ENCODE data around the gene MED25. TPM values are rescaled to one million over a fixed set of nuclear protein-coding genes. Genes with fewer than 3 reads are reported as not detected.

MED25 gene
- total RNA-seq, 1 experiment from 2014 or later: 37.8 TPM

DNA sequence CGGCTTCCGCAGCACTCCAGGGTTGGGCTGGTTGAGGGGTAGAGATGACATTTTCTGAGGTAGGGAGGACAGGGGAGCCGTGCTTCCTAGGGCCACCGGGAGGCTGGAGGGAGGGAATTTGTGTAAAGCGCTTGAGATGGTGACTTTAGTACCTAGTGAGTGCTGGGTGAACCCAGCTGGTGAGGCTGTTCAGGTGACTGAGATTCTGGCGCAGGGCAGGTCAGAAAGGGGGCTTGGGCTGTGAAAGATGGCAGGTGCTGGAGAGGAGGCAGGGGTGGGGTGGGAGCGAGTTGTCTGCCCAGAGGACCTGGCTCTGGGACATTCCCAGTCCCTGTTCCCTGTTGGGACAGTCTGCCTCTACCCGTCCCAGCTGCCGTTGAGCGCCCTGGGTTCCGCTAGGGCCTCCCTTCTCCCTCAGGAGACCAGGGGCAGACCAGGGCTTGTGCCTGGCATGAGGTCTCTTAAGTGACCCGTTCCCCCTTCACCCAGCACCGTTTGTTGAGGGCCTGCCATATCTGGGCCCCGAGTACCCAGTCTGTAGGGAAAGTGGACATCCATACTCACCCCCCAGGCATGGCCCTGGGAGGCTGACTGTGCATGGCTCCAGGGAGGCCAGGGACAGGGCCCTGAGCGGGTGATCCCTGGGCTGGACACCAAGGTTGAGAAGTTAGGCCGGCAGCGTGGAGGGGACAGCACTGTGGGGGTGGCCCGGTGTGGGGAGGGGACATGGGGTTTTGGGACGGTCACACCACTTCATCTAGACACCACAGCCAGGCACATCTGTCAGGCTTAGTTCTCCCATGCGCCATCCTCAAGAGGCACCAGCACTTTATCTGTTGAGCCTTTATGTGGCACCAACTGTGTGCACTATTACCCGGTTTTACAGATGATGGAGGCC is 37.8 kb downstream of the MED25 start:
- Histone ChIP-seq H2AFZ (ENCODE audit: low read length) (no peak overlapping the region), H3K4me2 (ENCODE audit: low read depth, low read length, poor library complexity, severe bottlenecking) (no peak overlapping the region), H3K79me2 (ENCODE audit: low read length) (peaks cover 29% of the 10 kb centered on the region), H3K27me3 (ENCODE audit: low read length) (no peaks in the 10 kb centered on the region), H3K27ac (ENCODE audit: low read length) (no peak overlapping the region), H3K4me1 (ENCODE audit: low read length) (peaks cover 22% of the 10 kb centered on the region), H4K20me1 (ENCODE audit: insufficient read depth, low read depth, low read length) (peaks cover 50% of the 10 kb centered on the region), H3K9ac (ENCODE audit: low read length) (no peak overlapping the region), H3K36me3 (ENCODE audit: insufficient read depth, low read length) (peaks cover 29% of the 10 kb centered on the region; the same call in 1 of the 2 replicates), H3K4me3 (ENCODE audit: low read length) (no peak overlapping the region), H3K9me2 (replicated peaks; ENCODE audit: insufficient read depth, low read length) (no peaks in the 10 kb centered on the region), H3K9me3 (ENCODE audit: low read length) (no peaks in the 10 kb centered on the region)
- DNase-seq: no peak

- H3K27ac ChIP-seq (ENCODE audit: low read length): no peak overlapping the region
- H3K9ac ChIP-seq (ENCODE audit: low read length): no peak overlapping the region
- H3K36me3 ChIP-seq (ENCODE audit: insufficient read depth, low read length): peaks cover 29% of the 10 kb centered on the region; the same call in 1 of the 2 replicates
- H3K9me3 ChIP-seq (ENCODE audit: low read length): no peaks in the 10 kb centered on the region
- no peaks in the 10 kb centered on the region for H3K9me2 ChIP-seq (replicated peaks; ENCODE audit: insufficient read depth, low read length)
- H2AFZ ChIP-seq (ENCODE audit: low read length): no peak overlapping the region
- peaks cover 22% of the 10 kb centered on the region for H3K4me1 ChIP-seq (ENCODE audit: low read length)
- H3K27me3 ChIP-seq (ENCODE audit: low read length): no peaks in the 10 kb centered on the region
- peaks cover 29% of the 10 kb centered on the region for H3K79me2 ChIP-seq (ENCODE audit: low read length)
- H3K4me3 ChIP-seq (ENCODE audit: low read length): no peak overlapping the region
- H4K20me1 ChIP-seq (ENCODE audit: insufficient read depth, low read depth, low read length): peaks cover 51% of the 10 kb centered on the region
- DNase-seq: peak; percentile 66
- no peak overlapping the region for H3K4me2 ChIP-seq (ENCODE audit: low read depth, low read length, poor library complexity, severe bottlenecking)
These were observed 38.5 kb downstream of the MED25 start for GRCh38 chr19:49856574-49857021.

DNA sequence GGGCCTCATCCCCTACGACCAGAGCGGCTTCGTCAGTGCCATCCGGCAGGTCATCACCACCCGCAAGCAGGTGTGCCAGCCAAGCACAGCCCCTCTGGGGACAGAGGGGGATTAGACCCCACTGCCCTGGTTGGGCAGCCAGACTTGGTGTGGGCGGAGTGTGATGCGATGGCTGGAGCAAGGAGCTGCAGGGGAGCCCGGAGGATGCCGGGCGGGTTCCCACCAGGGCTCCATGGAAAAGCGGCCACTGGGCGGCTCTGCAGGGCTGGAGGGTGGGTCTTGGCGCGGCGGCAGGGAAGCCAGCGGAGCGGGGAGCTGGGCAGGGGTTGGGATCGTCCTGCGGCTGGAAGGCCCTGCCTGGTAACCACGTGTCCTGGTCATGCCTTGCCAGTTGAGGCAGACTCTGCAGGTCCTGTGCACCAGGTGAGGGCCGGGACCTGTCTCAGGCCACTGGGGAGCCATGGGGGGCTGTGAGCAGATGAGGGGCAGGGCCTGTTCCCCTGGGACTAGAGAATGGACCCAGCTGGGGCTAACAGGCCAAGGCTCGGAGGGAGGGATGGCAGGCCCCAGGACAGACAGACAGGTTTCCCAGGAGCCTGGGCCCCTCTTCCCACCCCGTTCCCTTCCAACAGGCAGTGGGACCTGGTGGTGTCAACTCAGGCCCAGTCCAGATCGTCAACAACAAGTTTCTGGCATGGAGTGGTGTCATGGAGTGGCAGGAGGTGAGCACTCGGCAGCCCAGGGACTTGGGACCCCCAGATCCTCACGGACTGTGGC is 39.2 kb downstream of the MED25 start:
- H3K9me3 ChIP-seq (ENCODE audit: low read length): no peaks in the 10 kb centered on the region
- H3K27me3 ChIP-seq (ENCODE audit: low read length): no peaks in the 10 kb centered on the region
- H4K20me1 ChIP-seq (ENCODE audit: insufficient read depth, low read depth, low read length): peaks cover 45% of the 10 kb centered on the region
- H2AFZ ChIP-seq (ENCODE audit: low read length): no peak overlapping the region
- DNase-seq: no peak
- no peak overlapping the region for H3K4me3 ChIP-seq (ENCODE audit: low read length)
- peaks cover 23% of the 10 kb centered on the region for H3K79me2 ChIP-seq (ENCODE audit: low read length)
- peaks cover 17% of the 10 kb centered on the region for H3K4me1 ChIP-seq (ENCODE audit: low read length)
- no peak overlapping the region for H3K9ac ChIP-seq (ENCODE audit: low read length)
- no peak overlapping the region for H3K4me2 ChIP-seq (ENCODE audit: low read depth, low read length, poor library complexity, severe bottlenecking)
- H3K36me3 ChIP-seq (ENCODE audit: insufficient read depth, low read length): peaks cover 29% of the 10 kb centered on the region; the same call in 1 of the 2 replicates
- no peak overlapping the region for H3K27ac ChIP-seq (ENCODE audit: low read length)
- no peaks in the 10 kb centered on the region for H3K9me2 ChIP-seq (replicated peaks; ENCODE audit: insufficient read depth, low read length)

GRCh38 chr19:49857838-49858087 is 39.7 kb downstream of the MED25 start:
- no peak overlapping the region for H3K27ac ChIP-seq (ENCODE audit: low read length)
- H3K9ac ChIP-seq (ENCODE audit: low read length): no peak overlapping the region
- no peaks in the 10 kb centered on the region for H3K9me2 ChIP-seq (replicated peaks; ENCODE audit: insufficient read depth, low read length)
- H3K9me3 ChIP-seq (ENCODE audit: low read length): no peaks in the 10 kb centered on the region
- H3K4me3 ChIP-seq (ENCODE audit: low read length): no peak overlapping the region
- peaks cover 29% of the 10 kb centered on the region; the same call in 1 of the 2 replicates for H3K36me3 ChIP-seq (ENCODE audit: insufficient read depth, low read length)
- no peaks in the 10 kb centered on the region for H3K27me3 ChIP-seq (ENCODE audit: low read length)
- no peak overlapping the region for H2AFZ ChIP-seq (ENCODE audit: low read length)
- H3K4me1 ChIP-seq (ENCODE audit: low read length): peaks cover 12% of the 10 kb centered on the region
- H4K20me1 ChIP-seq (ENCODE audit: insufficient read depth, low read depth, low read length): peaks cover 41% of the 10 kb centered on the region
- H3K4me2 ChIP-seq (ENCODE audit: low read depth, low read length, poor library complexity, severe bottlenecking): no peak overlapping the region
- DNase-seq: no peak
- H3K79me2 ChIP-seq (ENCODE audit: low read length): peaks cover 18% of the 10 kb centered on the region

DNA sequence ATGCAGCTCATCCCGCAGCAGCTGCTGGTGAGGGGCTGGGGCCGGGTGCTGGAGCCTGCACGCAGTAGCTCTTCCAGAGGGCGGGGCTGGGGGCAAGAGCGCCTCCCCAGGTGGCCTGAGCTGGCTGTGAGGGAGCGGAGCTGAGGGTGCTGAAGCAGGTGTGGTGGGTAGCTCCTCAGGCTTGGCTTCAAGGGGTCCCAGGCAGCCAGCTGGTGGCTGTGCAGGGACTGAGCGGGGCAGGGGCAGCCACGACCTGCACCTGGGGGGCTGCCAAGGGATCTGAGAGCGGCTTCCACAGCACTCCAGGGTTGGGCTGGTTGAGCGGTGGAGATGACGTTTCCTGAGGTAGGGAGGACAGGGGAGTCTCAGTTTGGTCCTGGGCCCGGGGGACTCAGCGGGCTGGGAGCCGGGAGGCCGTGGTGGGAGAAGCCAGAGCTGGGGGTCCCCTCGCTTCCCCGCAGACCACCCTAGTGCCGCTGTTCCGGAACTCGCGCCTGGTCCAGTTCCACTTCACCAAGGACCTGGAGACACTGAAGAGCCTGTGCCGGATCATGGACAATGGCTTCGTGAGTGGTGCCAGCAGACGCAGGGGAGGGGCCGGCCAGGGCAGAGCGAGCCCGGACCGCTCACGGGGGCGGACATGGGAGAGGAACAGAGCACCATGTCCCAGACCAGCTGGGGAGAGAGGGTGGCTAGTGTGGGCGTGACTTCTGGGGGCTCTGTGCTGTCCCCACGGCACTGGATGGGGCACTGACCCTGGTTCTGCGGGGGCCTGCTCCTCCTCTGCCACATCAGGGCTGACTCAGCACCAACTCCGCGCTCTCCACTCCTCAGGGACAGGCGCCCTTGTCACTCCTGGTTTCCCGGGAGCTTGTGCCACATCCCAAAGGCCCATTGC is 40.2 kb downstream of the MED25 start:
- Histone ChIP-seq H3K9ac (ENCODE audit: low read length) (no peak overlapping the region), H2AFZ (ENCODE audit: low read length) (no peak overlapping the region), H3K9me3 (ENCODE audit: low read length) (no peaks in the 10 kb centered on the region), H3K4me1 (ENCODE audit: low read length) (peaks cover 7% of the 10 kb centered on the region; the same call in 1 of the 2 replicates), H3K27me3 (ENCODE audit: low read length) (no peaks in the 10 kb centered on the region), H3K27ac (ENCODE audit: low read length) (no peak overlapping the region), H3K79me2 (ENCODE audit: low read length) (peaks cover 12% of the 10 kb centered on the region), H3K4me3 (ENCODE audit: low read length) (no peak overlapping the region), H3K36me3 (ENCODE audit: insufficient read depth, low read length) (peaks cover 33% of the 10 kb centered on the region; the same call in 1 of the 2 replicates), H4K20me1 (ENCODE audit: insufficient read depth, low read depth, low read length) (peaks cover 42% of the 10 kb centered on the region; the same call in 1 of the 2 replicates), H3K4me2 (ENCODE audit: low read depth, low read length, poor library complexity, severe bottlenecking) (no peak overlapping the region), H3K9me2 (replicated peaks; ENCODE audit: insufficient read depth, low read length) (no peaks in the 10 kb centered on the region)
- DNase-seq: peak; percentile 69

DNA sequence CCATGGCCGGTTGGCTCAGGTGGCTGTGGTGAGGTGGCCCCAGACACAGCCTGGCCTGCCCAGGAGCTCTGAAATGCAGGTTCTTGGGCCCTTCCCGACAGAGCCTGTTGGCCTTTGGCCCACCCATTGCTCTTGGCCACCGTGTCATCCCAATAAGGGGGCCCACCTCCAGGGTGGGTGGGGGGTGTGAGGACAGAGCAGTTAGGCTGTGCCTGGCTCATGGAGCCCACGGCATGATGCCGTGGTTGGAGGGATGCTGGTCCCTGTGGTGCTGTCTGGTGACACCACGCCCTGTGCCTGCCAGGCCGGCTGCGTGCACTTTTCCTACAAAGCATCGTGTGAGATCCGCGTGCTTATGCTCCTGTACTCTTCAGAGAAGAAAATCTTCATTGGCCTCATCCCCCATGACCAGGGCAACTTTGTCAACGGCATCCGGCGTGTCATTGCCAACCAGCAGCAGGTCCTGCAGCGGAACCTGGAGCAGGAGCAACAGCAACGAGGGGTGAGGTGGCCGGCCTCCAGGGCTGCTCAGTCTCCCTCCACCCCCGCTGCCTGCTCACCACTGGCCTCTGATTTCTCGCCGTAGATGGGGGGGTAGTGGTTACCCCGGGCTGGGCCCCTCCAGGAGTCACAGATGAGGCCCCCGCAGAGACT is 41.7 kb downstream of the MED25 start:
- no peaks in the 10 kb centered on the region for H3K9me3 ChIP-seq (ENCODE audit: low read length)
- peaks cover 41% of the 10 kb centered on the region for H4K20me1 ChIP-seq (ENCODE audit: insufficient read depth, low read depth, low read length)
- no peak overlapping the region for H2AFZ ChIP-seq (ENCODE audit: low read length)
- peaks cover under 1% of the 10 kb centered on the region; the same call in 1 of the 2 replicates for H3K4me1 ChIP-seq (ENCODE audit: low read length)
- H3K27ac ChIP-seq (ENCODE audit: low read length): no peak overlapping the region
- H3K27me3 ChIP-seq (ENCODE audit: low read length): no peaks in the 10 kb centered on the region
- H3K4me2 ChIP-seq (ENCODE audit: low read depth, low read length, poor library complexity, severe bottlenecking): no peak overlapping the region
- no peaks in the 10 kb centered on the region for H3K9me2 ChIP-seq (replicated peaks; ENCODE audit: insufficient read depth, low read length)
- H3K4me3 ChIP-seq (ENCODE audit: low read length): no peak overlapping the region
- peaks cover 11% of the 10 kb centered on the region for H3K79me2 ChIP-seq (ENCODE audit: low read length)
- DNase-seq: no peak
- H3K9ac ChIP-seq (ENCODE audit: low read length): no peak overlapping the region
- H3K36me3 ChIP-seq (ENCODE audit: insufficient read depth, low read length): peaks cover 47% of the 10 kb centered on the region

DNA sequence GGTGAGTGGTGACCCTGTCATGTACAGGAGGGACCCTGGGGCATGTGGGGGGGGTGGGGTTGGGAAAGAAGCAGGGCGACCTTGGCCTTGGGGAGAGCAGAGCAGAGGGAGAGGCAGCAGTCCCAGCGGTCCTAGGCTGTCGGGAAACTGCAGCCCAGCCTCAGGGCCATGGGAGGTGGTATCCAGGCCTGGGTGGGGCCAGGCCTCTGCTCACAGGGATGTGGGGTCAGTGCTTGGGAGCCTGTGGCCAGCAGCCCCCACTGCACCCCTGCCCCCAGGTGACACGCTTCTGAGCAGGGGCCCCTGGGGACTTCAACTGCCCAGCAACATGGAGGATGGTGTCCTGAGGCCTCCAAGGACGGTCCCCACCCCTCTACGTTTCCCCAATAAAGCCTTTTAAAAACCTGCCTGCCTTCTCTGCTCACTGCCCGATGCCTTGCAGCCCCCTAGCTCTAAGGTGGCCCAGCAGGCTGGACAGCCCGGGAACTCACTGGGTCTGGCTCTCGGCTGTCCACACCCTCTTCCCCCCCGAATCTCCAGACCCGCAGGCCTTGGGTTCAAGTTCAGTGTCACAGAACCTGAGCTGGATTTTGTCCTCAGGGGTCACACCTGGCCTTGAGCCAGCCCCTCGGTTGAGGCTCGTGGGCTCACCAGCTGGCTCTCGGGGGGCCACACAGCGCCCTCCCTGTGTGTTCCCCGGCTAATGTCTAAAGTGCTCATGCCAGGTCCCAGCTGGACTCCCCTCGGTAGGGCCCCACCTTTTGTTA is 42.4 kb downstream of the MED25 start:
- no peak overlapping the region for H3K4me2 ChIP-seq (ENCODE audit: low read depth, low read length, poor library complexity, severe bottlenecking)
- no peak for DNase-seq
- H3K27ac ChIP-seq (ENCODE audit: low read length): no peak overlapping the region
- peaks cover 38% of the 10 kb centered on the region for H4K20me1 ChIP-seq (ENCODE audit: insufficient read depth, low read depth, low read length)
- H2AFZ ChIP-seq (ENCODE audit: low read length): no peak overlapping the region
- no peak overlapping the region for H3K4me3 ChIP-seq (ENCODE audit: low read length)
- no peaks in the 10 kb centered on the region for H3K9me2 ChIP-seq (replicated peaks; ENCODE audit: insufficient read depth, low read length)
- no peaks in the 10 kb centered on the region for H3K9me3 ChIP-seq (ENCODE audit: low read length)
- peaks cover 18% of the 10 kb centered on the region for H3K79me2 ChIP-seq (ENCODE audit: low read length)
- peaks cover 5% of the 10 kb centered on the region for H3K4me1 ChIP-seq (ENCODE audit: low read length)
- H3K9ac ChIP-seq (ENCODE audit: low read length): no peak overlapping the region
- peaks cover 48% of the 10 kb centered on the region for H3K36me3 ChIP-seq (ENCODE audit: insufficient read depth, low read length)
- H3K27me3 ChIP-seq (ENCODE audit: low read length): no peaks in the 10 kb centered on the region

Measured in Karpas-422 (cell line).